Measurements from ENCODE around the gene FBXW7.
A peak's percentile ranks its signal among the peaks of the same experiment; 100 is the strongest.

FBXW7 gene

DNA sequence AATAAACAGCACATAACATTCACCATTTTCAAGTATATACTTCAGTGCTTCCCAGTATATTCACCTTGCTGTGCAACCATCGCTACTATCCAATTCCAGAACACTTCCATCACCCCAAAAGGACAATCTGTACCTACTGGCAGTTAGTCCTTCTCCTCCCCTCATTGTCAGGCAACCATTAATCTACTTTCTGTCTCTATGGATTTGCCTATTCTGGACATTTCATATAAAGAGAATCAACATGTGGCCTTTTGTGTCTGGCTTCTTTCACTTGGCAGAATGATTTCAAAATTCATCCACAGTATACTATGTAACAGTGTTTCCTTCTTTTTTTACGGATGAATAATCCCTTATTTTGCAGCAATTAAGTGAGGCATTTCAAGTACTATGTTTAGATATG lies 189.4 kb downstream of the FBXW7 start:
- Histone ChIP-seq H3K27me3 (ENCODE audit: insufficient read depth, poor library complexity, severe bottlenecking) (no peaks in the 10 kb centered on the region), H3K27ac (ENCODE audit: poor library complexity, severe bottlenecking) (no peak overlapping the region), H3K36me3 (ENCODE audit: low read depth) (peaks cover 42% of the 10 kb centered on the region), H3K4me1 (ENCODE audit: insufficient read depth, poor library complexity, severe bottlenecking) (peaks cover 20% of the 10 kb centered on the region), H3K9me3 (ENCODE audit: severe bottlenecking) (no peaks in the 10 kb centered on the region), H3K4me3 (ENCODE audit: severe bottlenecking) (no peak overlapping the region)
- no peak for DNase-seq (ENCODE audit: low spot score)
- no peak for ATAC-seq (ENCODE audit: low read depth)
- TF ChIP-seq, protein P1, sequence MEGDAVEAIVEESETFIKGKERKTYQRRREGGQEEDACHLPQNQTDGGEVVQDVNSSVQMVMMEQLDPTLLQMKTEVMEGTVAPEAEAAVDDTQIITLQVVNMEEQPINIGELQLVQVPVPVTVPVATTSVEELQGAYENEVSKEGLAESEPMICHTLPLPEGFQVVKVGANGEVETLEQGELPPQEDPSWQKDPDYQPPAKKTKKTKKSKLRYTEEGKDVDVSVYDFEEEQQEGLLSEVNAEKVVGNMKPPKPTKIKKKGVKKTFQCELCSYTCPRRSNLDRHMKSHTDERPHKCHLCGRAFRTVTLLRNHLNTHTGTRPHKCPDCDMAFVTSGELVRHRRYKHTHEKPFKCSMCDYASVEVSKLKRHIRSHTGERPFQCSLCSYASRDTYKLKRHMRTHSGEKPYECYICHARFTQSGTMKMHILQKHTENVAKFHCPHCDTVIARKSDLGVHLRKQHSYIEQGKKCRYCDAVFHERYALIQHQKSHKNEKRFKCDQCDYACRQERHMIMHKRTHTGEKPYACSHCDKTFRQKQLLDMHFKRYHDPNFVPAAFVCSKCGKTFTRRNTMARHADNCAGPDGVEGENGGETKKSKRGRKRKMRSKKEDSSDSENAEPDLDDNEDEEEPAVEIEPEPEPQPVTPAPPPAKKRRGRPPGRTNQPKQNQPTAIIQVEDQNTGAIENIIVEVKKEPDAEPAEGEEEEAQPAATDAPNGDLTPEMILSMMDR (IDR thresholded peaks at IDR 0.05; ENCODE audit: poor library complexity, severe bottlenecking): no peak

DNA sequence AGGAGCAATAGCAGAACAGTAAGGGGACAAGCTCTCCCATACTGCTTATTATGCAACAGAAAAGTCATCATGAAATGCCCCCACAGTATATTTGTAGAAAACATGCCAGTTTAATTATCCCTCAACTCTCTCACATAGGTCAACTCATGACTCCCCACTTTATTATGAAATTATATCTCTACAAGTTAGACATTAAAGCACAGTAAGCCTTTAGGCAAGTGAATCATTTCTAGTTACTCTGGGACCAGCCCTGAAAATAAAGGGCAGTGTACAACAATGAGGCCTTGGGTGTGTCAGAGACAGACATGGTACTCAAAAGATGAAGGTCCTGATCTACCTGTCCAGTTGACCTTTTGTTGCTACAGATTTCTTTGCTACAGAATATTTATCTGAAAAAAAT lies 191.9 kb downstream of the FBXW7 start:
- ATAC-seq (ENCODE audit: low read depth): peak; percentile 58; the same call in 1 of the 3 replicates
- Histone ChIP-seq H3K4me3 (ENCODE audit: severe bottlenecking) (no peak overlapping the region), H3K27me3 (ENCODE audit: insufficient read depth, poor library complexity, severe bottlenecking) (no peaks in the 10 kb centered on the region), H3K4me1 (ENCODE audit: insufficient read depth, poor library complexity, severe bottlenecking) (peaks cover 5% of the 10 kb centered on the region), H3K27ac (ENCODE audit: poor library complexity, severe bottlenecking) (no peak overlapping the region), H3K36me3 (ENCODE audit: low read depth) (peaks cover 45% of the 10 kb centered on the region), H3K9me3 (ENCODE audit: severe bottlenecking) (no peaks in the 10 kb centered on the region)
- TF ChIP-seq, protein P1 (IDR thresholded peaks at IDR 0.05; ENCODE audit: poor library complexity, severe bottlenecking): no peak
- DNase-seq (ENCODE audit: low spot score): no peak

DNA sequence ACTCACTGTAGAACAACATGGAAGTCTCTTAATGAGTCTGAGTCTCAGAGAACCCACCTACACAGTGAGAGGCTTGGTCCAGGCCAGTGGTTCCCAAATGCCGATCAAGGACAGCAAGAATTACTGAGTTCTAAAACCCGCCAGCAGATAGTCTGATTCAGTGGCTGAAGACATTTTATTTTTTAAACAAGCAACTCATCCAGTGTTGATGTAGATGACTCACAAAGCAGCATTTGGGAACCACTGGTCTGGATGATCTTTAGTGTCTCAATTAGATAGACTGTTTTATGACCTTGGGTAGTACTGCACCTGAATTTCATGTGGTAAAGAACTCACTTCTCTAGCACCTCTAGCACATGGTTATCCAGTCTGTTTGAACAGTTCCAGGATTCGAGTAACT lies 193.6 kb downstream of the FBXW7 start:
- H3K4me1 ChIP-seq (ENCODE audit: insufficient read depth, poor library complexity, severe bottlenecking): peaks cover 2% of the 10 kb centered on the region
- peaks cover 53% of the 10 kb centered on the region for H3K36me3 ChIP-seq (ENCODE audit: low read depth)
- H3K9me3 ChIP-seq (ENCODE audit: severe bottlenecking): no peaks in the 10 kb centered on the region
- no peak overlapping the region for H3K4me3 ChIP-seq (ENCODE audit: severe bottlenecking)
- H3K27me3 ChIP-seq (ENCODE audit: insufficient read depth, poor library complexity, severe bottlenecking): no peaks in the 10 kb centered on the region
- TF ChIP-seq, protein P1 (IDR thresholded peaks at IDR 0.05; ENCODE audit: poor library complexity, severe bottlenecking): no peak
- ATAC-seq (ENCODE audit: low read depth): no peak
- H3K27ac ChIP-seq (ENCODE audit: poor library complexity, severe bottlenecking): no peak overlapping the region
- no peak for DNase-seq (ENCODE audit: low spot score)

DNA sequence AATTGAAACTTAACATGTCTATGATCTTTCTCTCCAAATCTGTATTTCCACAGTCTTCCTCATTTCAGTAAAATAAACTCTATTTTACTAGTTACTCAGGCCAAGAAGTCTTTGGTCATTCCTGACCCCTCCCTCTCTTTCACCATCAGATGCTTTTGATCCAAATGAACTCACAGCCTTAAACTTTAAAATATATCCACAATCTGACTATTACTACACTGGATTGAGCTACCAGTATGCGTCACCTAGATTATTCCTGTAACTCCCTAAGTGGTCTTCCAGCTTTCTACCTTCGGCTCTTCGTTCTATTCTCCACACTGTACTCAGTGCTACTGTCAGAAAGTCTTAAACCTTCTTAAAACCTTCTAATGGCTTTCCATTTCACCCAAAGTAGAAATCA lies 195.1 kb downstream of the FBXW7 start:
- Histone ChIP-seq H3K9me3 (ENCODE audit: severe bottlenecking) (no peaks in the 10 kb centered on the region), H3K36me3 (ENCODE audit: low read depth) (peaks cover 53% of the 10 kb centered on the region), H3K4me1 (ENCODE audit: insufficient read depth, poor library complexity, severe bottlenecking) (peaks cover 2% of the 10 kb centered on the region), H3K27ac (ENCODE audit: poor library complexity, severe bottlenecking) (no peak overlapping the region), H3K4me3 (ENCODE audit: severe bottlenecking) (no peak overlapping the region), H3K27me3 (ENCODE audit: insufficient read depth, poor library complexity, severe bottlenecking) (no peaks in the 10 kb centered on the region)
- DNase-seq (ENCODE audit: low spot score) (no peak), ATAC-seq (ENCODE audit: low read depth) (no peak)
- TF ChIP-seq, protein P1 (IDR thresholded peaks at IDR 0.05; ENCODE audit: poor library complexity, severe bottlenecking): no peak

DNA sequence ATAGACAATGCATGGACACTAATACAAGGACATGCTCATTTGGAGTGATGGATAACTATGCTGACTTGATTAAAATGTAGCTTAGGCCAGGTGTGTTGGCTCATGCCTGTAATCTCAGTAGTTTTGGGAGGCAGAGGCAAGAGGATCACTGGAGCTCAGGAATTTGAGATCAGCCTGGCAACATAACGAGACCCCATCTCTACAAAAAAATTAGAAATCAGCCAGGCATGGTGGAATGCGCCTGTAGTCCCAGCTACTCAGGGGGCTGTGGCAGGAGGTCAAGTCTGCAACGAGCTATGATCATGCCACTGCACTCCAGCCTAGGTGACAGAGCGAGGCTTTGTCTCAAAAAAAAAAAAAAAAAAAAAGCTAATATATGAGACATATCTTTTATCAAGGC lies 196.3 kb downstream of the FBXW7 start:
- TF ChIP-seq, protein P1 (IDR thresholded peaks at IDR 0.05; ENCODE audit: poor library complexity, severe bottlenecking): no peak
- ATAC-seq (ENCODE audit: low read depth): no peak
- peaks cover 47% of the 10 kb centered on the region for H3K36me3 ChIP-seq (ENCODE audit: low read depth)

More for the DNA sequence above, 196.3 kb downstream of the FBXW7 start:
- H3K4me1 ChIP-seq (ENCODE audit: insufficient read depth, poor library complexity, severe bottlenecking): peaks cover under 1% of the 10 kb centered on the region
- H3K4me3 ChIP-seq (ENCODE audit: severe bottlenecking): no peak overlapping the region
- no peaks in the 10 kb centered on the region for H3K9me3 ChIP-seq (ENCODE audit: severe bottlenecking)
- DNase-seq (ENCODE audit: low spot score): no peak
- H3K27me3 ChIP-seq (ENCODE audit: insufficient read depth, poor library complexity, severe bottlenecking): no peaks in the 10 kb centered on the region
- no peak overlapping the region for H3K27ac ChIP-seq (ENCODE audit: poor library complexity, severe bottlenecking)

Data from RWPE2 (cell line).